Neural cell (in vitro differentiated cells): ENCODE measurements around the gene MAP4K2. TPM values are rescaled to one million over a fixed set of nuclear protein-coding genes. Genes with fewer than 3 reads are reported as not detected.

ENCODE experiments used
- H2AFZ ChIP-seq: fragments of 200-600, 300-800 bp; sonication (generic), shearing (Covaris generic); 2 replicates; pipeline ENCODE4 v1.6.0; 2014; ENCODE audit warnings: low read depth, mild to moderate bottlenecking, antibody characterized with exemption, low read length, moderate library complexity
- H3F3A ChIP-seq: fragments of 200-600 bp; shearing (Covaris generic); 2 replicates; pipeline ENCODE4 v1.6.1; 2016; ENCODE audit warnings: mild to moderate bottlenecking, moderate library complexity, mixed read lengths, antibody characterized with exemption, low read length; ENCODE audit not compliant: insufficient read depth, poor library complexity, severe bottlenecking
- H3K27ac ChIP-seq: fragments of 200-600, 300-800 bp; sonication (generic), shearing (Covaris generic); 2 replicates; pipeline ENCODE4 v1.5.1; 2014; ENCODE audit warnings: mild to moderate bottlenecking, low read length, moderate library complexity
- H3K27me3 ChIP-seq: fragments of 300-800, 200-600 bp; sonication (generic), shearing (Covaris generic); 2 replicates; pipeline ENCODE4 v1.6.0; 2014; ENCODE audit warnings: mild to moderate bottlenecking, low read depth, low read length, moderate library complexity; ENCODE audit not compliant: insufficient read depth
- H3K36me3 ChIP-seq: fragments of 300-800, 200-600 bp; sonication (generic), shearing (Covaris generic); 2 replicates; pipeline ENCODE4 v1.5.1; 2014; ENCODE audit warnings: mild to moderate bottlenecking, antibody characterized with exemption, low read length, moderate library complexity; ENCODE audit not compliant: insufficient read depth
- H3K4me2 ChIP-seq: fragments of 300-800, 200-600 bp; sonication (generic), shearing (Covaris generic); 2 replicates; pipeline ENCODE4 v1.6.0; 2014; ENCODE audit warnings: mild to moderate bottlenecking, low read length
- H3K4me3 ChIP-seq: fragments of 300-800, 200-600 bp; sonication (generic), shearing (Covaris generic); 2 replicates; pipeline ENCODE4 v1.5.1; 2014; ENCODE audit warnings: mild to moderate bottlenecking, low read length, moderate library complexity
- H3K79me2 ChIP-seq: fragments of 200-600 bp; shearing (Covaris generic); replicated peaks from 2 replicates; pipeline ENCODE4 v1.6.0; 2014; ENCODE audit warnings: mild to moderate bottlenecking, low read length, moderate library complexity; ENCODE audit not compliant: insufficient read depth
- H3K9ac ChIP-seq: fragments of 300-800, 200-600 bp; sonication (generic), shearing (Covaris generic); 2 replicates; pipeline ENCODE4 v1.6.1; 2016; ENCODE audit warnings: mild to moderate bottlenecking, low read length, mixed read lengths
- H3K9me2 ChIP-seq: fragments of 200-600 bp; shearing (Covaris generic); 2 replicates; pipeline ENCODE4 v1.6.1; 2016; ENCODE audit warnings: mild to moderate bottlenecking, low read length, mixed read lengths; ENCODE audit not compliant: insufficient read depth
- H3K9me3 ChIP-seq: fragments of 200-600, 300-800 bp; sonication (generic), shearing (Covaris generic); 2 replicates; pipeline ENCODE4 v1.6.1; 2016; ENCODE audit warnings: mild to moderate bottlenecking, mixed run types, low read length, moderate library complexity, mixed read lengths
- H4K20me1 ChIP-seq: fragments of 200-600 bp; shearing (Covaris generic); 2 replicates; pipeline ENCODE4 v1.6.1; 2016; ENCODE audit warnings: mild to moderate bottlenecking, mixed run types; ENCODE audit not compliant: insufficient read depth
- EP300 ChIP-seq: fragments of 450-650 bp; conservative IDR thresholded peaks from 2 replicates; pipeline ENCODE4 v1.6.1; 2014; ENCODE audit warnings: antibody characterized with exemption, mild to moderate bottlenecking, moderate library complexity; ENCODE audit not compliant: poor library complexity, severe bottlenecking
- EZH2 ChIP-seq: fragments of 200-600, 300-800 bp; shearing (Covaris generic), sonication (generic); IDR thresholded peaks from 2 replicates; pipeline ENCODE4 v1.6.1; 2014; ENCODE audit warnings: antibody characterized with exemption, low read length, borderline replicate concordance, mild to moderate bottlenecking; ENCODE audit not compliant: insufficient read depth, poor library complexity, severe bottlenecking
- MXI1 ChIP-seq: fragments of 450-650 bp; conservative IDR thresholded peaks from 2 replicates; pipeline ENCODE4 v1.6.1; 2014; ENCODE audit warnings: antibody characterized with exemption, mild to moderate bottlenecking; ENCODE audit not compliant: poor library complexity, severe bottlenecking
- POLR2AphosphoS5 ChIP-seq: IDR thresholded peaks from 2 replicates; pipeline ENCODE4 v1.6.1; 2012
- RAD21 ChIP-seq: fragments of 450-650 bp; conservative IDR thresholded peaks from 2 replicates; pipeline ENCODE4 v1.6.1; 2014; ENCODE audit warnings: antibody characterized with exemption, mild to moderate bottlenecking, moderate library complexity
- SMC3 ChIP-seq: fragments of 450-650 bp; conservative IDR thresholded peaks from 2 replicates; pipeline ENCODE4 v1.6.1; 2014; ENCODE audit warnings: antibody characterized with exemption, mild to moderate bottlenecking, moderate library complexity; ENCODE audit not compliant: poor library complexity
- TAF1 ChIP-seq: IDR thresholded peaks from 2 replicates; pipeline ENCODE4 v1.6.1; 2012; ENCODE audit warnings: low read depth
- polyA plus RNA-seq: library from polyadenylated mRNA; depleted of rRNA; stranded (reverse); fragments of >200 nt; gene quantifications from 2 replicates; pipeline ENCODE4 v1.2.3, GENCODE V29; 2014
- TF ChIP-seq, protein P1 (sequence below): fragments of 450-650 bp; IDR thresholded peaks from 2 replicates; pipeline ENCODE4 v1.5.1; 2014; ENCODE audit warnings: antibody characterized with exemption, mild to moderate bottlenecking, moderate library complexity; ENCODE audit not compliant: poor library complexity, severe bottlenecking
- TF ChIP-seq, protein P2 (sequence below): IDR thresholded peaks from 2 replicates; pipeline ENCODE4 v1.6.1; 2012; ENCODE audit warnings: borderline replicate concordance

Gene MAP4K2
- polyA plus RNA-seq, 1 donor from 2014 or later: 12.4 TPM

- Histone ChIP-seq H3K9me2 (no peaks in the 10 kb centered on the region), H3K27me3 (no peaks in the 10 kb centered on the region), H3K27ac (no peak overlapping the region), H3K9me3 (no peaks in the 10 kb centered on the region), H3K4me2 (no peak overlapping the region), H3K4me3 (no peak overlapping the region), H3K79me2 (no peaks in the 10 kb centered on the region), H2AFZ (no peak overlapping the region), H4K20me1 (no peaks in the 10 kb centered on the region), H3F3A (no peaks in the 10 kb centered on the region), H3K36me3 (no peaks in the 10 kb centered on the region), H3K9ac (no peak overlapping the region)
- TF ChIP-seq POLR2AphosphoS5 (no peak), EZH2 (no peak), SMC3 (no peak), MXI1 (no peak), TAF1 (no peak)
- TF ChIP-seq, protein P1, sequence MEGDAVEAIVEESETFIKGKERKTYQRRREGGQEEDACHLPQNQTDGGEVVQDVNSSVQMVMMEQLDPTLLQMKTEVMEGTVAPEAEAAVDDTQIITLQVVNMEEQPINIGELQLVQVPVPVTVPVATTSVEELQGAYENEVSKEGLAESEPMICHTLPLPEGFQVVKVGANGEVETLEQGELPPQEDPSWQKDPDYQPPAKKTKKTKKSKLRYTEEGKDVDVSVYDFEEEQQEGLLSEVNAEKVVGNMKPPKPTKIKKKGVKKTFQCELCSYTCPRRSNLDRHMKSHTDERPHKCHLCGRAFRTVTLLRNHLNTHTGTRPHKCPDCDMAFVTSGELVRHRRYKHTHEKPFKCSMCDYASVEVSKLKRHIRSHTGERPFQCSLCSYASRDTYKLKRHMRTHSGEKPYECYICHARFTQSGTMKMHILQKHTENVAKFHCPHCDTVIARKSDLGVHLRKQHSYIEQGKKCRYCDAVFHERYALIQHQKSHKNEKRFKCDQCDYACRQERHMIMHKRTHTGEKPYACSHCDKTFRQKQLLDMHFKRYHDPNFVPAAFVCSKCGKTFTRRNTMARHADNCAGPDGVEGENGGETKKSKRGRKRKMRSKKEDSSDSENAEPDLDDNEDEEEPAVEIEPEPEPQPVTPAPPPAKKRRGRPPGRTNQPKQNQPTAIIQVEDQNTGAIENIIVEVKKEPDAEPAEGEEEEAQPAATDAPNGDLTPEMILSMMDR: no peak
- TF ChIP-seq, protein P2, sequence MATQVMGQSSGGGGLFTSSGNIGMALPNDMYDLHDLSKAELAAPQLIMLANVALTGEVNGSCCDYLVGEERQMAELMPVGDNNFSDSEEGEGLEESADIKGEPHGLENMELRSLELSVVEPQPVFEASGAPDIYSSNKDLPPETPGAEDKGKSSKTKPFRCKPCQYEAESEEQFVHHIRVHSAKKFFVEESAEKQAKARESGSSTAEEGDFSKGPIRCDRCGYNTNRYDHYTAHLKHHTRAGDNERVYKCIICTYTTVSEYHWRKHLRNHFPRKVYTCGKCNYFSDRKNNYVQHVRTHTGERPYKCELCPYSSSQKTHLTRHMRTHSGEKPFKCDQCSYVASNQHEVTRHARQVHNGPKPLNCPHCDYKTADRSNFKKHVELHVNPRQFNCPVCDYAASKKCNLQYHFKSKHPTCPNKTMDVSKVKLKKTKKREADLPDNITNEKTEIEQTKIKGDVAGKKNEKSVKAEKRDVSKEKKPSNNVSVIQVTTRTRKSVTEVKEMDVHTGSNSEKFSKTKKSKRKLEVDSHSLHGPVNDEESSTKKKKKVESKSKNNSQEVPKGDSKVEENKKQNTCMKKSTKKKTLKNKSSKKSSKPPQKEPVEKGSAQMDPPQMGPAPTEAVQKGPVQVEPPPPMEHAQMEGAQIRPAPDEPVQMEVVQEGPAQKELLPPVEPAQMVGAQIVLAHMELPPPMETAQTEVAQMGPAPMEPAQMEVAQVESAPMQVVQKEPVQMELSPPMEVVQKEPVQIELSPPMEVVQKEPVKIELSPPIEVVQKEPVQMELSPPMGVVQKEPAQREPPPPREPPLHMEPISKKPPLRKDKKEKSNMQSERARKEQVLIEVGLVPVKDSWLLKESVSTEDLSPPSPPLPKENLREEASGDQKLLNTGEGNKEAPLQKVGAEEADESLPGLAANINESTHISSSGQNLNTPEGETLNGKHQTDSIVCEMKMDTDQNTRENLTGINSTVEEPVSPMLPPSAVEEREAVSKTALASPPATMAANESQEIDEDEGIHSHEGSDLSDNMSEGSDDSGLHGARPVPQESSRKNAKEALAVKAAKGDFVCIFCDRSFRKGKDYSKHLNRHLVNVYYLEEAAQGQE: no peak
Measured at GRCh38 chr11:64793271-64794160, 9.5 kb downstream of the MAP4K2 start.

GRCh38 chr11:64792482-64792881 is 10.5 kb downstream of the MAP4K2 start:
- Histone ChIP-seq H4K20me1 (no peaks in the 10 kb centered on the region), H3K27me3 (no peaks in the 10 kb centered on the region), H3K9ac (no peak overlapping the region), H3K27ac (no peak overlapping the region), H3K4me3 (no peak overlapping the region), H2AFZ (no peak overlapping the region), H3K4me2 (no peak overlapping the region), H3K9me3 (no peaks in the 10 kb centered on the region), H3F3A (no peaks in the 10 kb centered on the region), H3K9me2 (no peaks in the 10 kb centered on the region), H3K79me2 (no peaks in the 10 kb centered on the region), H3K36me3 (no peaks in the 10 kb centered on the region)
- TF ChIP-seq SMC3 (no peak), MXI1 (no peak), EP300 (no peak), TAF1 (no peak), RAD21 (no peak), EZH2 (no peak)
- TF ChIP-seq, protein P1: no peak
